SK-N-SH (cell line): Measurements from ENCODE around the gene TCFL5. TPM values are rescaled to one million over a fixed set of nuclear protein-coding genes. Genes with fewer than 3 reads are reported as not detected.

Experiments
- CTCF ChIA-PET: fragments of 300-600, 350-600 bp; formaldehyde crosslinking; extraction: SDS; loops from one replicate; lab custom pipeline; 2021; lab: Yijun Ruan, JAX
- POLR2A ChIA-PET: fragments of 350-600 bp; sonication (Branson Sonifier 250); formaldehyde crosslinking; extraction: SDS; loops from one replicate; lab custom pipeline; 2020; ENCODE audit warnings: antibody characterized with exemption, inconsistent platforms; lab: Yijun Ruan, JAX
- DNase-seq: peaks from one replicate; pipeline ENCODE4 v3.0.0; 2012
- H2AFZ ChIP-seq: fragments of 200-600 bp; sonication (generic); 2 replicates; pipeline ENCODE4 v1.8.1; 2016; ENCODE audit warnings: antibody characterized with exemption, mild to moderate bottlenecking, low read depth
- H3F3A ChIP-seq: fragments of 200-600 bp; sonication (generic); replicated peaks from 2 replicates; pipeline ENCODE3; 2016; ENCODE audit warnings: antibody characterized with exemption, mild to moderate bottlenecking; ENCODE audit not compliant: insufficient read depth
- H3K27ac ChIP-seq, 2 experiments: fragments of 200-500 bp in 1 of 2; fragments of 200-600 bp in 1 of 2; sonication (Bioruptor generic) in 1 of 2; sonication (generic), shearing (Covaris generic) in 1 of 2; 2 replicates each; pipeline versions ENCODE4 v1.5.1 to v1.6.1; 2014 to 2016; ENCODE audit warnings: low read depth in 2 of 2, inconsistent platforms in 1 of 2, low read length in 1 of 2, mild to moderate bottlenecking in 1 of 2, mixed read lengths in 1 of 2
- H3K27me3 ChIP-seq: fragments of 200-600 bp; sonication (generic), shearing (Covaris generic); 2 replicates; pipeline ENCODE4 v1.6.1; 2016; ENCODE audit warnings: mixed run types; ENCODE audit not compliant: insufficient read depth
- H3K36me3 ChIP-seq, 2 experiments: fragments of 200-500 bp in 1 of 2; fragments of 200-600 bp in 1 of 2; sonication (Bioruptor generic) in 1 of 2; sonication (generic) in 1 of 2; replicated peaks in 1 of 2; 2 replicates each; pipeline versions ENCODE3 to v1.5.1; 2014 to 2016; ENCODE audit warnings: low read length in 1 of 2, mild to moderate bottlenecking in 1 of 2; ENCODE audit not compliant: insufficient read depth in 2 of 2, control insufficient read depth in 1 of 2
- H3K4me1 ChIP-seq, 2 experiments: fragments of 200-500 bp in 1 of 2; fragments of 200-600 bp in 1 of 2; sonication (Bioruptor generic) in 1 of 2; sonication (generic), shearing (Covaris generic) in 1 of 2; 2 replicates each; pipeline versions ENCODE4 v1.5.1 to v1.6.1; 2014 to 2016; ENCODE audit warnings: low read depth in 1 of 2, low read length in 1 of 2, mixed run types in 1 of 2; ENCODE audit not compliant: insufficient read depth in 2 of 2, control insufficient read depth in 1 of 2
- H3K4me2 ChIP-seq: fragments of 200-600 bp; sonication (generic), shearing (Covaris generic); 2 replicates; pipeline ENCODE4 v1.6.1; 2017; ENCODE audit warnings: mixed run types
- H3K4me3 ChIP-seq, 2 experiments: fragments of 200-500 bp in 1 of 2; fragments of 200-600 bp in 1 of 2; sonication (Bioruptor generic) in 1 of 2; sonication (generic), shearing (Covaris generic) in 1 of 2; 2 replicates each; pipeline versions ENCODE4 v1.5.1 to v1.8.1; 2014 to 2016; ENCODE audit warnings: low read depth in 2 of 2, inconsistent platforms in 1 of 2, low read length in 1 of 2, mild to moderate bottlenecking in 1 of 2, mixed read lengths in 1 of 2, moderate library complexity in 1 of 2
- H3K79me2 ChIP-seq: fragments of 200-600 bp; sonication (generic); 2 replicates; pipeline ENCODE4 v1.8.1; 2017; ENCODE audit warnings: mild to moderate bottlenecking; ENCODE audit not compliant: insufficient read depth
- H3K9ac ChIP-seq: fragments of 200-600 bp; sonication (generic); 2 replicates; pipeline ENCODE4 v1.6.1; 2017; ENCODE audit warnings: mixed run types
- H3K9me2 ChIP-seq: fragments of 200-600 bp; sonication (generic); 2 replicates; pipeline ENCODE4 v1.6.1; 2017; ENCODE audit warnings: mixed run types
- H3K9me3 ChIP-seq: fragments of 200-600 bp; sonication (generic); 2 replicates; pipeline ENCODE4 v1.6.1; 2017; ENCODE audit warnings: mixed run types, mild to moderate bottlenecking, moderate library complexity
- H4K20me1 ChIP-seq: fragments of 200-600 bp; sonication (generic); 2 replicates; pipeline ENCODE4 v1.6.1; 2017; ENCODE audit warnings: mild to moderate bottlenecking, mixed run types; ENCODE audit not compliant: insufficient read depth
- CHD2 ChIP-seq: fragments of 150-350 bp; IDR thresholded peaks from 2 replicates; pipeline ENCODE4 v1.6.1; 2018; ENCODE audit warnings: low read length; ENCODE audit not compliant: partially characterized antibody
- EP300 ChIP-seq, 2 experiments: IDR thresholded peaks; 2 replicates each; pipeline versions ENCODE4 v1.4.0 to v1.6.1; 2012; ENCODE audit warnings: borderline replicate concordance in 1 of 2, low read depth in 1 of 2, low read length in 1 of 2
- GATA2 ChIP-seq: sonication (generic); formaldehyde crosslinking; IDR thresholded peaks from 2 replicates; pipeline ENCODE4 v1.5.0; 2020; ENCODE audit warnings: mild to moderate bottlenecking, missing genetic modification reagents
- JUND ChIP-seq: IDR thresholded peaks from 2 replicates; pipeline ENCODE4 v1.4.0; 2012
- MEF2A ChIP-seq: IDR thresholded peaks from 2 replicates; pipeline ENCODE4 v1.4.0; 2012; ENCODE audit warnings: low read depth, borderline replicate concordance
- MXI1 ChIP-seq: IDR thresholded peaks from 2 replicates; pipeline ENCODE4 v1.6.1; 2012; ENCODE audit warnings: mild to moderate bottlenecking, low read depth, low read length, improper control_type of control experiment
- POLR2AphosphoS5 ChIP-seq: IDR thresholded peaks from 2 replicates; pipeline ENCODE4 v1.6.1; 2012; ENCODE audit warnings: low read depth, low read length
- RFX5 ChIP-seq: IDR thresholded peaks from 2 replicates; pipeline ENCODE4 v1.6.1; 2012; ENCODE audit warnings: mild to moderate bottlenecking, improper control_type of control experiment, low read length
- RXRA ChIP-seq: IDR thresholded peaks from 2 replicates; pipeline ENCODE4 v1.4.0; 2012; ENCODE audit warnings: low read depth, mild to moderate bottlenecking, borderline replicate concordance
- SIN3A ChIP-seq: IDR thresholded peaks from 2 replicates; pipeline ENCODE4 v1.6.1; 2012; ENCODE audit warnings: low read depth, mild to moderate bottlenecking, low read length, moderate library complexity, borderline replicate concordance
- SMC3 ChIP-seq: IDR thresholded peaks from 2 replicates; pipeline ENCODE4 v1.6.1; 2012; ENCODE audit warnings: low read depth, low read length, improper control_type of control experiment
- TAF1 ChIP-seq: IDR thresholded peaks from 2 replicates; pipeline ENCODE4 v1.6.1; 2012; ENCODE audit warnings: low read depth, mild to moderate bottlenecking, low read length, moderate library complexity, borderline replicate concordance
- TEAD4 ChIP-seq: IDR thresholded peaks from 2 replicates; pipeline ENCODE4 v1.4.0; 2012; ENCODE audit warnings: mild to moderate bottlenecking, borderline replicate concordance; ENCODE audit not compliant: insufficient read depth
- YY1 ChIP-seq: IDR thresholded peaks from 2 replicates; pipeline ENCODE4 v1.4.0; 2012; ENCODE audit warnings: low read depth, mild to moderate bottlenecking
- WGBS: methylation state at CpG from one replicate; pipeline ENCODE4 v1.1.6; 2017; ENCODE audit warnings: low lambda C conversion rate; 5-methylcytosine and 5-hydroxymethylcytosine counted together
- polyA plus RNA-seq, 3 experiments: library from polyadenylated mRNA; depleted of rRNA; stranded (reverse); fragments of >200 nt; gene quantifications; 2 replicates each; pipeline ENCODE4 v1.2.3, GENCODE V29; 2012
- TF ChIP-seq, protein P1 (sequence below): IDR thresholded peaks from 2 replicates; pipeline ENCODE4; 2012
- TF ChIP-seq, protein P2 (sequence below): fragments of 200-600 bp; sonication (generic); IDR thresholded peaks from 2 replicates; pipeline ENCODE4 v1.6.1; 2017; ENCODE audit warnings: antibody characterized with exemption, mild to moderate bottlenecking, moderate library complexity
- TF ChIP-seq, protein P3 (sequence below): IDR thresholded peaks from 2 replicates; pipeline ENCODE4 v1.6.1; 2012; ENCODE audit warnings: mild to moderate bottlenecking, low read depth, low read length, moderate library complexity
- TF ChIP-seq, protein P4 (sequence below): IDR thresholded peaks from 2 replicates; pipeline ENCODE4 v1.4.0; 2012; ENCODE audit warnings: low read depth, borderline replicate concordance

TCFL5 gene
- polyA plus RNA-seq, 1 of the 3 experiments (the other 2 are of a cell fraction): 10.1 TPM

DNA sequence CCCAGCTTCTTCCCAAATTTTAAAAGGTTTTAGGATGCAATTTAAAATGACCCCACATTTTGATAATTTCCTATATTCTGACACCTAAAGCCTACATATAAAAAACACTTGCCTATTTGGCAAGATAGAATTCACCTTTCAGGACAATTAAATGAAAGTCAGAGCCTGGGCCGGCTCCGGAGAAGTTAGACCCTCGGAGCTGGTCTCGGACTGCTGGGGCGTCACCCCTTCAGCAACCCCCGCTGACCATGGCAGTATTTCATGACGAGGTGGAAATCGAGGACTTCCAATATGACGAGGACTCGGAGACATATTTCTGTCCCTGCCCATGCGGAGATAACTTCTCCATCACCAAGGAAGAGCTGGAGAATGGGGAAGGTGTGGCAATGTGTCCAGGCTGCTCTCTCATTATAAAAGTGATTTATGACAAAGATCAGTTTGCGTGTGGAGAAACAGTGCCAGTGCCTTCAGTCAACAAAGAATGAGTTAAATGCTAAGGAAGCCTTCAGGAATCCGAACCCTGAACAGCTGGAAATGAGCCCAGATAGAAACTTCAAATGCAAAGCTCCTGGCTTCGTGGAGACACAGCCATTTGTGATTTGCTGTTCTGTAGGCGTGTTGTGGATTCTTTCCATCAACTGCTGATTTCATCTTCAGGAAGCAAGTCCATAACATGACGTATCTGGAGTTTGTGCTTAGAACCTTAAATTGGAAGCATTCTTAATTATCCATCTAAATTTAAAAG is 16.0 kb downstream of the TCFL5 start:
- no peaks in the 10 kb centered on the region for H3K27me3 ChIP-seq
- H3F3A ChIP-seq: no peaks in the 10 kb centered on the region
- no peak overlapping the region for H3K4me2 ChIP-seq
- no peak for DNase-seq
- WGBS: 95% methylated on average over 16 of the region's 16 CpGs
- no peak overlapping the region for H3K4me3 ChIP-seq
- ChIA-PET POLR2A (no interaction called here), CTCF (interaction anchor here (1.2 to 2.0 kb wide), 4 partner anchors 9 to 29 kb away, joined by 3 to 5 read pairs (median 4); no protein-coding TSS in a partner anchor)
- H3K9me2 ChIP-seq: no peaks in the 10 kb centered on the region
- H3K79me2 ChIP-seq: 0 out of 2 replicates have a peak, but pooled peaks cover 2% of the 10 kb centered on the region
- TF ChIP-seq CHD2: no peak
- no peak for TF ChIP-seq RFX5
- no peak for TF ChIP-seq TAF1
- no peak for TF ChIP-seq SMC3
- no peak for TF ChIP-seq POLR2AphosphoS5
- TF ChIP-seq JUND: no peak
- TF ChIP-seq, protein P1, sequence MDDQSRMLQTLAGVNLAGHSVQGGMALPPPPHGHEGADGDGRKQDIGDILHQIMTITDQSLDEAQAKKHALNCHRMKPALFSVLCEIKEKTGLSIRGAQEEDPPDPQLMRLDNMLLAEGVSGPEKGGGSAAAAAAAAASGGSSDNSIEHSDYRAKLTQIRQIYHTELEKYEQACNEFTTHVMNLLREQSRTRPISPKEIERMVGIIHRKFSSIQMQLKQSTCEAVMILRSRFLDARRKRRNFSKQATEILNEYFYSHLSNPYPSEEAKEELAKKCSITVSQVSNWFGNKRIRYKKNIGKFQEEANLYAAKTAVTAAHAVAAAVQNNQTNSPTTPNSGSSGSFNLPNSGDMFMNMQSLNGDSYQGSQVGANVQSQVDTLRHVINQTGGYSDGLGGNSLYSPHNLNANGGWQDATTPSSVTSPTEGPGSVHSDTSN: no peak
- no peak for TF ChIP-seq GATA2 (CRISPR knock-in tag)
- no peak for TF ChIP-seq RXRA
- TF ChIP-seq TEAD4: no peak
- TF ChIP-seq MXI1: no peak
- H2AFZ ChIP-seq: no peak overlapping the region
- H3K27ac ChIP-seq: no peak overlapping the region
- peaks cover 11 to 27% of the 10 kb centered on the region in 2 experiments for H3K36me3 ChIP-seq
- no peaks in the 10 kb centered on the region for H3K9me3 ChIP-seq
- no peaks in the 10 kb centered on the region for H4K20me1 ChIP-seq
- no peak overlapping the region for H3K9ac ChIP-seq
- no peaks in the 10 kb centered on the region for H3K4me1 ChIP-seq

DNA sequence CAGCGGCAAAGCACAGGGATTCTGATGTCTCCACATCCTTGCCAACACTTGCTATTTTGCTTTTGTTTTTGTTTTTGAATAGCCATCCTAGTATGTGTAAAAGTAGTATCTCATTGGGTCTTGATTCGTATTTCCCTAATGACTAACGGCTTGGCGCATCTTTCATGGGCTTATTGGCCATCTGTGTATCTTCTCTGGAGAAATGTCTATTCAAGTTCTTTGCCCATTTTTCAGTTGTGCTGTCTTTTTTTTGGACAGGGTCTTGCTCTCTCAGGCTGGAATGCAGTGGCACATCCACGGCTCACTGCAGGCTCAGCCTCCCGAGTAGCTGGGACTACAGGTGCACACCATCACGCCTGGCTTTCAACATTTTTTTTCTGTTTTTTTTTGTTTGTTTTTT is 17.4 kb downstream of the TCFL5 start:
- Histone ChIP-seq H3K27me3 (no peaks in the 10 kb centered on the region), H3K4me2 (no peak overlapping the region), H3K4me3 (no peak overlapping the region), H3K9me2 (no peaks in the 10 kb centered on the region), H3K9me3 (no peaks in the 10 kb centered on the region), H3K9ac (no peak overlapping the region), H3K4me1 (no peaks in the 10 kb centered on the region; a peak in 1 of 4 replicates), H2AFZ (no peak overlapping the region), H3F3A (no peaks in the 10 kb centered on the region), H4K20me1 (no peaks in the 10 kb centered on the region), H3K36me3 (peaks cover 11 to 27% of the 10 kb centered on the region in 2 experiments), H3K27ac (no peak overlapping the region), H3K79me2 (no peaks in the 10 kb centered on the region)
- DNase-seq: no peak
- 96% methylated on average over 7 of the region's 7 CpGs for WGBS
- ChIA-PET POLR2A (interaction anchor here (0.8 kb wide), 1 partner anchor 10 kb away, joined by 3 read pairs; no protein-coding TSS in a partner anchor), CTCF (interaction anchor here (1.2 kb wide), 1 partner anchor 8 kb away, joined by 3 read pairs; no protein-coding TSS in a partner anchor)
- TF ChIP-seq EP300 (IDR thresholded peaks at IDR 0.05; ENCODE audit: borderline replicate concordance in 1 of 2, low read depth in 1 of 2, low read length in 1 of 2) (no peak), CHD2 (no peak), SMC3 (no peak), SIN3A (no peak), YY1 (no peak), MEF2A (no peak)
- TF ChIP-seq, protein P2, sequence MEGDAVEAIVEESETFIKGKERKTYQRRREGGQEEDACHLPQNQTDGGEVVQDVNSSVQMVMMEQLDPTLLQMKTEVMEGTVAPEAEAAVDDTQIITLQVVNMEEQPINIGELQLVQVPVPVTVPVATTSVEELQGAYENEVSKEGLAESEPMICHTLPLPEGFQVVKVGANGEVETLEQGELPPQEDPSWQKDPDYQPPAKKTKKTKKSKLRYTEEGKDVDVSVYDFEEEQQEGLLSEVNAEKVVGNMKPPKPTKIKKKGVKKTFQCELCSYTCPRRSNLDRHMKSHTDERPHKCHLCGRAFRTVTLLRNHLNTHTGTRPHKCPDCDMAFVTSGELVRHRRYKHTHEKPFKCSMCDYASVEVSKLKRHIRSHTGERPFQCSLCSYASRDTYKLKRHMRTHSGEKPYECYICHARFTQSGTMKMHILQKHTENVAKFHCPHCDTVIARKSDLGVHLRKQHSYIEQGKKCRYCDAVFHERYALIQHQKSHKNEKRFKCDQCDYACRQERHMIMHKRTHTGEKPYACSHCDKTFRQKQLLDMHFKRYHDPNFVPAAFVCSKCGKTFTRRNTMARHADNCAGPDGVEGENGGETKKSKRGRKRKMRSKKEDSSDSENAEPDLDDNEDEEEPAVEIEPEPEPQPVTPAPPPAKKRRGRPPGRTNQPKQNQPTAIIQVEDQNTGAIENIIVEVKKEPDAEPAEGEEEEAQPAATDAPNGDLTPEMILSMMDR: no peak
- TF ChIP-seq, protein P3, sequence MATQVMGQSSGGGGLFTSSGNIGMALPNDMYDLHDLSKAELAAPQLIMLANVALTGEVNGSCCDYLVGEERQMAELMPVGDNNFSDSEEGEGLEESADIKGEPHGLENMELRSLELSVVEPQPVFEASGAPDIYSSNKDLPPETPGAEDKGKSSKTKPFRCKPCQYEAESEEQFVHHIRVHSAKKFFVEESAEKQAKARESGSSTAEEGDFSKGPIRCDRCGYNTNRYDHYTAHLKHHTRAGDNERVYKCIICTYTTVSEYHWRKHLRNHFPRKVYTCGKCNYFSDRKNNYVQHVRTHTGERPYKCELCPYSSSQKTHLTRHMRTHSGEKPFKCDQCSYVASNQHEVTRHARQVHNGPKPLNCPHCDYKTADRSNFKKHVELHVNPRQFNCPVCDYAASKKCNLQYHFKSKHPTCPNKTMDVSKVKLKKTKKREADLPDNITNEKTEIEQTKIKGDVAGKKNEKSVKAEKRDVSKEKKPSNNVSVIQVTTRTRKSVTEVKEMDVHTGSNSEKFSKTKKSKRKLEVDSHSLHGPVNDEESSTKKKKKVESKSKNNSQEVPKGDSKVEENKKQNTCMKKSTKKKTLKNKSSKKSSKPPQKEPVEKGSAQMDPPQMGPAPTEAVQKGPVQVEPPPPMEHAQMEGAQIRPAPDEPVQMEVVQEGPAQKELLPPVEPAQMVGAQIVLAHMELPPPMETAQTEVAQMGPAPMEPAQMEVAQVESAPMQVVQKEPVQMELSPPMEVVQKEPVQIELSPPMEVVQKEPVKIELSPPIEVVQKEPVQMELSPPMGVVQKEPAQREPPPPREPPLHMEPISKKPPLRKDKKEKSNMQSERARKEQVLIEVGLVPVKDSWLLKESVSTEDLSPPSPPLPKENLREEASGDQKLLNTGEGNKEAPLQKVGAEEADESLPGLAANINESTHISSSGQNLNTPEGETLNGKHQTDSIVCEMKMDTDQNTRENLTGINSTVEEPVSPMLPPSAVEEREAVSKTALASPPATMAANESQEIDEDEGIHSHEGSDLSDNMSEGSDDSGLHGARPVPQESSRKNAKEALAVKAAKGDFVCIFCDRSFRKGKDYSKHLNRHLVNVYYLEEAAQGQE: no peak
- TF ChIP-seq, protein P4, sequence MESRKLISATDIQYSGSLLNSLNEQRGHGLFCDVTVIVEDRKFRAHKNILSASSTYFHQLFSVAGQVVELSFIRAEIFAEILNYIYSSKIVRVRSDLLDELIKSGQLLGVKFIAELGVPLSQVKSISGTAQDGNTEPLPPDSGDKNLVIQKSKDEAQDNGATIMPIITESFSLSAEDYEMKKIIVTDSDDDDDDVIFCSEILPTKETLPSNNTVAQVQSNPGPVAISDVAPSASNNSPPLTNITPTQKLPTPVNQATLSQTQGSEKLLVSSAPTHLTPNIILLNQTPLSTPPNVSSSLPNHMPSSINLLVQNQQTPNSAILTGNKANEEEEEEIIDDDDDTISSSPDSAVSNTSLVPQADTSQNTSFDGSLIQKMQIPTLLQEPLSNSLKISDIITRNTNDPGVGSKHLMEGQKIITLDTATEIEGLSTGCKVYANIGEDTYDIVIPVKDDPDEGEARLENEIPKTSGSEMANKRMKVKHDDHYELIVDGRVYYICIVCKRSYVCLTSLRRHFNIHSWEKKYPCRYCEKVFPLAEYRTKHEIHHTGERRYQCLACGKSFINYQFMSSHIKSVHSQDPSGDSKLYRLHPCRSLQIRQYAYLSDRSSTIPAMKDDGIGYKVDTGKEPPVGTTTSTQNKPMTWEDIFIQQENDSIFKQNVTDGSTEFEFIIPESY: no peak
